ENCODE data around the gene BRSK2. TPM values are rescaled to one million over a fixed set of nuclear protein-coding genes. Genes with fewer than 3 reads are reported as not detected.

Gene BRSK2
- total and polyA plus RNA-seq, 7 donors: 0.19 to 0.78 (median 0.32) TPM

DNA sequence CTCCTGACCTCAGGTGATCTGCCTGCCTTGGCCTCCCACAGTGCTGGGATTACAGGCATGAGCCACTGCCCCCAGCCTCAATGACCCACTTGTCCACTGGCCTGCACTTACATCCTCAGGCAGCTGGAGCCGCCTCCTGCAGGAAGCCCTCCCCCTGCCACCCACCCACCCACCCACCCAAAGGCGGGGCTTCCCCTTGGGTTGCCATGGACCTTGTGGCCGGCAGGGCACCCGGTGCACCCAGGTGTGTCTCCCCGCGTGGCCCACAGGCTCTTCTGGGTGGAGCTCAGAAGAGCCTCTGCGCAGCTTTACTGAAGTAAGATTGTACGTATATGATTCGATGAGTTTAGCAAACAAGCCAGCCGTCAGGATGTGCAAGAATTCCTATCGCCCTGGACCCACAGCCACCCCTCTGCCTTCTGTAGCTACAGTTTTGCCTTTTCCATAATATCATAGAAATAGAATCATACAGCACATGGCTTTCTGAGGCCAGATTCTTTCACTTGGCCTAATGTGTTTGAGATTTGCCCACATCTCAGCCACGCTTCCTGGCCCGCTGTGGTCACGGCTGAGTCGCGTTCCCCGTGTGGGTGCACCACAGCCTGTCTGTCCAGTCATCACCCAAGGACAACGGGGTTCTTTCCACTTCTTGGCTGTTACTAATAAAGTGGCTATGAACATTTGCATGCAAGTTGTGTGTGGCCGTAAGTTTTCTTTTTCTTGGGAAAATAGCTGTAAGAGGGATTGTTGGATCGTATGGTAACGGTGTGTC, 5.3 kb upstream of the BRSK2 start:
- DNase-seq: peak; percentile 5 to 46
- Histone ChIP-seq H3K4me3 (no peak overlapping the region), H3K27ac (no peak overlapping the region), H3K27me3 (ENCODE audit: insufficient read depth in 3 of 3, low read length in 2 of 3) (peaks cover 0 to 63% (median 10%) of the 10 kb centered on the region in 3 donors), H3K9me3 (no peaks in the 10 kb centered on the region), H3K36me3 (ENCODE audit: insufficient read depth in 1 of 2, low read depth in 1 of 2) (no peaks in the 10 kb centered on the region), H3K4me1 (no peaks in the 10 kb centered on the region)
- intact Hi-C loops (cut with DNase I): loop anchor here in 1 of 2 donors (10.0 kb wide), 1 partner anchor 180 kb away; no protein-coding TSS in a partner anchor
- TF ChIP-seq, protein P1, sequence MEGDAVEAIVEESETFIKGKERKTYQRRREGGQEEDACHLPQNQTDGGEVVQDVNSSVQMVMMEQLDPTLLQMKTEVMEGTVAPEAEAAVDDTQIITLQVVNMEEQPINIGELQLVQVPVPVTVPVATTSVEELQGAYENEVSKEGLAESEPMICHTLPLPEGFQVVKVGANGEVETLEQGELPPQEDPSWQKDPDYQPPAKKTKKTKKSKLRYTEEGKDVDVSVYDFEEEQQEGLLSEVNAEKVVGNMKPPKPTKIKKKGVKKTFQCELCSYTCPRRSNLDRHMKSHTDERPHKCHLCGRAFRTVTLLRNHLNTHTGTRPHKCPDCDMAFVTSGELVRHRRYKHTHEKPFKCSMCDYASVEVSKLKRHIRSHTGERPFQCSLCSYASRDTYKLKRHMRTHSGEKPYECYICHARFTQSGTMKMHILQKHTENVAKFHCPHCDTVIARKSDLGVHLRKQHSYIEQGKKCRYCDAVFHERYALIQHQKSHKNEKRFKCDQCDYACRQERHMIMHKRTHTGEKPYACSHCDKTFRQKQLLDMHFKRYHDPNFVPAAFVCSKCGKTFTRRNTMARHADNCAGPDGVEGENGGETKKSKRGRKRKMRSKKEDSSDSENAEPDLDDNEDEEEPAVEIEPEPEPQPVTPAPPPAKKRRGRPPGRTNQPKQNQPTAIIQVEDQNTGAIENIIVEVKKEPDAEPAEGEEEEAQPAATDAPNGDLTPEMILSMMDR (IDR thresholded peaks at IDR 0.05): no peak
- WGBS, 3 donors: 71 to 76% (median 75%) methylated on average over 20 to 21 of the region's 21 CpGs
- ATAC-seq: no peak

DNA sequence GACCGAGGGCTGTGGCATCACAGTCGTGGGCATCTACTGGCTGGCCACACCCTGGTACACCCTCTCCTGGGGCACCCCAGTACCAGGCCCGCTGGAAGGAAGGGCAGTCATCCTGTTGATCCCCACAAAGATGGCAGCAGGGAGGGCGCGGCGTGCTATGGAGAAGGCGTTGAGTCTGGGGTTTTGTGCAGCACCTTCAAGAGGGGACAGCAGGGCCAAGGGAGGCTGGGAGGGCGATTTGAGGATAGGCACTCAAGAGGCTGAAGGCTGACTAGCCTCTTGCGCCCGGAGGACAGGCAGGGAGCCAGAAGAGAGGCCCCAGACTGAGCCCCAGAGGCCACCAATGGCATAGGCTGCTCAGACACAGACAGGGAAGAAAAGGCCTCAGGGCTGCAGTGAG, 2.2 kb upstream of the BRSK2 start:
- TF ChIP-seq, protein P1 (IDR thresholded peaks at IDR 0.05): no peak
- Histone ChIP-seq H3K27ac (no peak overlapping the region), H3K4me1 (no peaks in the 10 kb centered on the region), H3K4me3 (no peak overlapping the region), H3K27me3 (ENCODE audit: insufficient read depth in 3 of 3, low read length in 2 of 3) (peaks cover 0 to 63% (median 12%) of the 10 kb centered on the region in 3 donors), H3K9me3 (no peaks in the 10 kb centered on the region), H3K36me3 (ENCODE audit: insufficient read depth in 1 of 2, low read depth in 1 of 2) (no peaks in the 10 kb centered on the region)
- DNase-seq (peak; percentile 13 to 52), ATAC-seq (no peak)
- intact Hi-C loops (cut with DNase I): loop anchor here in 1 of 2 donors (10.0 kb wide), 1 partner anchor 183 kb away; no protein-coding TSS in a partner anchor
- WGBS, 3 donors: 86 to 91% (median 90%) methylated on average over 10 of the region's 10 CpGs

DNA sequence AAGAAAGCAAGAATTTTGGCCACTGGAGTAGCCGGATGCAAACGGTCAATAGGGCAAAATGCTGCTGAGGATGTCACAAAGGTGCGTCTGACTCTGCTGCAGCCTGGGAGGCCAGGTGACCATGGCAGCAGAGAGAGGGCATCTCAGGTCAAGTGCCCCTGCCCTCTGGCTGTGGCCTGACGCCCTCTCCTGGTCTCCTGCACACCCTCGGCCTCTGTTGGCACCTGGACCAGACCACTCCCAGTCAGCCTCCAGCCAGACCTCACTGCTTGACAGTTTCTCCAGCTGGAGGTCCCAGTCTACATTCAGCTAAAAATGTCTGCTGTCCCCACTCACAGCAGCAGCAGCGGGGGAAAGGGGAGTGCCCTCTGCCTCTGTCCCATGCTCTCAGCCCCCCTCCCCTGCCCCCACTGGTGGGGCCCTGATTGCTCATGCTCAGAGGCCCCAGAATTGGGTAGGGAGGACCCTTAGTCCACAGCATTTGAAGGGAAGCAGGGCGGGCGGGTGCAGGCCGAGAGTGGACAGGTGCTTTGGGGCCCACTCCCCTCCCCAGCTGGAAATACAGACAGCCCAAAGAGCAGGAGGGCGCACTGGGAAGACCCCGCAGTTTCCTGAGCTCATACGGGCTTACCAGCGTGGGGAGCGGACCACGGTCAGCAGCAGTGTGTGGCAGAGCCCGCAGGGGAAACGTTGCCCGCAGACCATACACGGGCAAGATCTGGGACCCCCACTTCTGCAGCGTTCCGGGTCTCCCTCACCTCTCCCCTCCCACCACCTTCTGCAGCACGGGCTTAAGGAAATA, 1.6 kb upstream of the BRSK2 start:
- TF ChIP-seq, protein P1 (IDR thresholded peaks at IDR 0.05): no peak
- H3K4me1 ChIP-seq: no peaks in the 10 kb centered on the region
- intact Hi-C loops (cut with DNase I): loop anchor here in 1 of 2 donors (10.0 kb wide), 1 partner anchor 183 kb away; no protein-coding TSS in a partner anchor
- peaks cover 0 to 63% (median 15%) of the 10 kb centered on the region in 3 donors for H3K27me3 ChIP-seq (ENCODE audit: insufficient read depth in 3 of 3, low read length in 2 of 3)
- WGBS, 3 donors: 47 to 51% (median 47%) methylated on average over 22 of the region's 22 CpGs
- H3K27ac ChIP-seq: no peak overlapping the region
- ATAC-seq (no peak), DNase-seq (peak; percentile 11 to 50)
- H3K36me3 ChIP-seq (ENCODE audit: insufficient read depth in 1 of 2, low read depth in 1 of 2): no peaks in the 10 kb centered on the region
- H3K9me3 ChIP-seq: no peaks in the 10 kb centered on the region
- H3K4me3 ChIP-seq: no peak overlapping the region

DNA sequence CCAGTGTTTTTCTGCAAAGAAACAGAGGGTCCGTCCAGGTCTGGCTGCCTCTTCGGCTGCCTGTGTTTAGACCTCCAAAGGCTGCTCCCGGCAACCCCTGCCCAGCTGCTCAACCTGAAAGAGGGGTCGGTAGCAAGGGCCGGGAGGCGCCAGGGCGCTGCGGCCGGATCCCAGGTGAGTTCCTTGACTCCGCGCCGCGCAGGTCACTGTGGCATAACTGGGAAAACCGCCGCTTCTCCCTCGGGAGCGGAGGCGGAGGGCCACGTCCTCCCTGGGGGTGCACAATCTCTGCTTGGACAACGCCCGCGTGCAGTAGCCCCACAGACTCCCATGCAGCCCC, 1.0 kb upstream of the BRSK2 start:
- no peaks in the 10 kb centered on the region for H3K4me1 ChIP-seq
- WGBS, 3 donors: 7 to 13% (median 11%) methylated on average over 19 to 22 of the region's 22 CpGs
- TF ChIP-seq, protein P1 (IDR thresholded peaks at IDR 0.05): no peak
- no peak overlapping the region for H3K27ac ChIP-seq
- no peak for ATAC-seq
- no peaks in the 10 kb centered on the region for H3K36me3 ChIP-seq (ENCODE audit: insufficient read depth in 1 of 2, low read depth in 1 of 2)
- no peak for DNase-seq
- H3K9me3 ChIP-seq: no peaks in the 10 kb centered on the region
- H3K4me3 ChIP-seq: peak overlapping the region; percentile 66
- intact Hi-C loops (cut with DNase I): loop anchor here in 1 of 2 donors (10.0 kb wide), 1 partner anchor 184 kb away; no protein-coding TSS in a partner anchor
- H3K27me3 ChIP-seq (ENCODE audit: insufficient read depth in 3 of 3, low read length in 2 of 3): peaks cover 0 to 62% (median 17%) of the 10 kb centered on the region in 3 donors
